Colonic mucosa (tissue), 4 donors: ENCODE measurements around the gene SAMD13. TPM values are rescaled to one million over a fixed set of nuclear protein-coding genes. Genes with fewer than 3 reads are reported as not detected.

Source experiments
- DNase-seq: peaks from one replicate; pipeline ENCODE4 v3.0.0-alpha.2; 2020
- H3K27ac ChIP-seq: fragments of 200-600 bp; one replicate; pipeline ENCODE4 v1.8.0; 2021
- H3K27me3 ChIP-seq: fragments of 200-600 bp; one replicate; pipeline ENCODE4 v1.8.0; 2021
- H3K36me3 ChIP-seq: fragments of 200-600 bp; one replicate; pipeline ENCODE4 v1.8.0; 2021
- H3K4me1 ChIP-seq: fragments of 200-600 bp; one replicate; pipeline ENCODE4 v1.8.0; 2021; ENCODE audit warnings: mild to moderate bottlenecking
- H3K4me3 ChIP-seq: fragments of 200-600 bp; one replicate; pipeline ENCODE4 v1.8.0; 2021
- H3K9ac ChIP-seq, 2 donors: one replicate each; pipeline ENCODE4 v1.7.0; 2013; ENCODE audit warnings: control low read depth in 2 of 2, low read depth in 2 of 2, low read length in 2 of 2
- H3K9me3 ChIP-seq: fragments of 200-600 bp; one replicate; pipeline ENCODE4 v1.8.0; 2021
- CTCF ChIP-seq: fragments of 200-600 bp; IDR thresholded peaks from one replicate; pipeline ENCODE4 v1.8.0; 2022; ENCODE audit warnings: antibody characterized with exemption, mild to moderate bottlenecking
- intact Hi-C: fragments of 100-400 bp; cut with DNase I; formaldehyde crosslinking; loops from one replicate; pipeline ENCODE4 v1.14.1; 2022
- total RNA-seq, 2 donors: library from RNA; stranded (reverse); fragmentation: NEBNext Ultra II Directional in 1 of 2; extraction: Animal tissue kit (Norgen Biotek cat#: 25700) in 1 of 2; gene quantifications; one replicate each; pipeline ENCODE4 v1.2.1, GENCODE V29; 2021
- donor health status: healthy.
- donor health status: DM: no; HTN: no; CAD: no.
- donor health status: DM: no; HTN: no; CAD: no.

SAMD13 gene
- total RNA-seq, 2 donors from 2014 or later = 22.2 to 31.0 TPM

- no peak overlapping the region for H3K9ac ChIP-seq
- no peaks in the 10 kb centered on the region for H3K9me3 ChIP-seq
- intact Hi-C loops = no loop called here
- no peaks in the 10 kb centered on the region for H3K36me3 ChIP-seq
- H3K4me3 ChIP-seq = no peak overlapping the region
- no peak for DNase-seq
- no peak for TF ChIP-seq CTCF
- H3K4me1 ChIP-seq = no peaks in the 10 kb centered on the region
- no peaks in the 10 kb centered on the region for H3K27me3 ChIP-seq
- H3K27ac ChIP-seq = no peak overlapping the region
Observed at GRCh38 chr1:84387480-84388163, 86.1 kb downstream of the SAMD13 start.

GRCh38 chr1:84390226-84390625 lies 88.7 kb downstream of the SAMD13 start:
- no peaks in the 10 kb centered on the region for H3K27me3 ChIP-seq
- no peaks in the 10 kb centered on the region for H3K4me1 ChIP-seq
- H3K36me3 ChIP-seq = no peaks in the 10 kb centered on the region
- intact Hi-C loops = loop anchor here (10.0 kb wide), 1 partner anchor 75 kb away; no protein-coding TSS in a partner anchor
- no peak overlapping the region for H3K4me3 ChIP-seq
- no peaks in the 10 kb centered on the region for H3K9me3 ChIP-seq
- no peak for TF ChIP-seq CTCF
- H3K9ac ChIP-seq = no peak overlapping the region
- no peak for DNase-seq
- no peak overlapping the region for H3K27ac ChIP-seq

GRCh38 chr1:84398175-84399155 lies 97.0 kb downstream of the SAMD13 start, which contains the start of gene DNASE2B:
TSS of gene DNASE2B (plus strand) at chr1:84398484. CDS start at chr1:84398565, 81 bp downstream.
- Histone ChIP-seq H3K36me3 (no peaks in the 10 kb centered on the region), H3K27me3 (no peaks in the 10 kb centered on the region), H3K9me3 (no peaks in the 10 kb centered on the region), H3K27ac (no peak within 1 kb of the TSS), H3K9ac (no peak within 1 kb of the TSS), H3K4me3 (no peak within 1 kb of the TSS), H3K4me1 (no peaks in the 10 kb centered on the region)
- DNase-seq = no peak
- no peak for TF ChIP-seq CTCF
- intact Hi-C loops = loop anchor here (10.0 kb wide), 1 partner anchor 84 kb away; no protein-coding TSS in a partner anchor

Other genes starting within 250 kb of the SAMD13 start
- gene PRKACB, start 157.4 kb upstream of the SAMD13 start, total RNA-seq = 100 to 1,000 TPM in 1 of 2 donors, 10 to 100 TPM in 1; 85.2 to 149 TPM
- 1 to 10 TPM in 1 of 2 donors, under 1 TPM in 1; 0.82 to 1.2 TPM for gene DNASE2B, start 96.8 kb downstream of the SAMD13 start, total RNA-seq
- 10 to 100 TPM; 26.1 to 31.4 TPM for gene RPF1, start 177.6 kb downstream of the SAMD13 start, total RNA-seq
- gene SPATA1, start 204.7 kb downstream of the SAMD13 start, total RNA-seq = 1 to 10 TPM; 1.3 to 2.7 TPM
- 100 to 1,000 TPM; 148 to 160 TPM for gene GNG5, start 204.9 kb downstream of the SAMD13 start, total RNA-seq